Natural killer cell (primary cell): Measurements from ENCODE around the gene SLC7A4. TPM values are rescaled to one million over a fixed set of nuclear protein-coding genes. Genes with fewer than 3 reads are reported as not detected.

Source experiments
- ATAC-seq, 3 donors: fragments of 150-1000 bp in 2 of 3; fragments of 200-7000 bp in 1 of 3; cut with Tn5 transposase; 1 replicate in 1 of 3; 2 replicates in 2 of 3; pipeline ENCODE4 v1.10.0; 2021; ENCODE audit warnings: mild to moderate bottlenecking in 2 of 3, moderate library complexity in 2 of 3
- DNase-seq, 2 donors: peaks; one replicate each; pipeline versions ENCODE4 v3.0.0 to v3.0.0-alpha.2; 2013 to 2021; ENCODE audit warnings: mixed read lengths in 1 of 2
- H3K27ac ChIP-seq: one replicate; pipeline ENCODE4 v1.5.1; 2013; ENCODE audit warnings: mild to moderate bottlenecking, low read length
- H3K27me3 ChIP-seq: one replicate; pipeline ENCODE4 v1.6.1; 2013; ENCODE audit warnings: low read length; ENCODE audit not compliant: control insufficient read depth, insufficient read depth
- H3K36me3 ChIP-seq: one replicate; pipeline ENCODE4 v1.6.1; 2013; ENCODE audit warnings: low read length; ENCODE audit not compliant: control insufficient read depth, insufficient read depth
- H3K4me1 ChIP-seq: one replicate; pipeline ENCODE4 v1.6.1; 2013; ENCODE audit warnings: low read length; ENCODE audit not compliant: control insufficient read depth, insufficient read depth
- H3K4me3 ChIP-seq: one replicate; pipeline ENCODE4 v1.5.1; 2013; ENCODE audit warnings: low read length
- H3K9me3 ChIP-seq: one replicate; pipeline ENCODE4 v1.6.1; 2013; ENCODE audit warnings: low read length; ENCODE audit not compliant: control insufficient read depth, insufficient read depth
- H3K27ac Mint-ChIP-seq, 2 donors: one replicate each; pipeline ENCODE4 v1.8.0; 2022; ENCODE audit warnings: mild to moderate bottlenecking in 2 of 2, mixed read lengths in 2 of 2, moderate library complexity in 1 of 2
- H3K27me3 Mint-ChIP-seq, 2 donors: one replicate each; pipeline ENCODE4 v1.8.0; 2022; ENCODE audit warnings: low read depth in 2 of 2, mixed read lengths in 2 of 2
- H3K36me3 Mint-ChIP-seq: one replicate; pipeline ENCODE4 v1.8.0; 2022; ENCODE audit warnings: mixed read lengths
- H3K4me1 Mint-ChIP-seq, 2 donors: one replicate each; pipeline ENCODE4 v1.8.0; 2022; ENCODE audit warnings: mixed read lengths in 2 of 2
- H3K4me3 Mint-ChIP-seq: one replicate; pipeline ENCODE4 v1.8.0; 2022; ENCODE audit warnings: mild to moderate bottlenecking, moderate library complexity, mixed read lengths
- H3K9me3 Mint-ChIP-seq, 2 donors: one replicate each; pipeline ENCODE4 v1.8.0; 2022; ENCODE audit warnings: mixed read lengths in 2 of 2
- CTCF ChIP-seq: fragments of 200-600 bp; IDR thresholded peaks from one replicate; pipeline ENCODE4 v1.8.0; 2022; ENCODE audit warnings: antibody characterized with exemption
- WGBS: methylation state at CpG from one replicate; pipeline ENCODE4 v1.1.7; 2013; ENCODE audit warnings: missing lambda C conversion rate; ENCODE audit not compliant: insufficient coverage; 5-methylcytosine and 5-hydroxymethylcytosine counted together
- intact Hi-C: fragments of 100-400 bp; cut with micrococcal nuclease; formaldehyde crosslinking; loops from one replicate; pipeline ENCODE4 v1.14.2; 2022
- total RNA-seq, 4 donors: library from RNA; stranded (reverse); fragments of 120-200 nt in 1 of 4; gene quantifications; one replicate each; pipeline versions ENCODE4 v1.2.3 to v1.2.4, GENCODE V29; 2013 to 2022

The SLC7A4 gene
- total RNA-seq, 3 donors from 2014 or later (not counting 1 experiment from before 2014, with no cell fraction given) = not detected

- Mint-ChIP-seq H3K27ac (peak overlapping the region; percentile 80 to 92), H3K4me1 (peaks cover 27 to 46% of the 10 kb centered on the region in 2 donors), H3K36me3 (no peaks in the 10 kb centered on the region), H3K4me3 (peak overlapping the region; percentile 92), H3K27me3 (no peaks in the 10 kb centered on the region), H3K9me3 (peaks cover 2 to 3% of the 10 kb centered on the region in 2 donors)
- peaks cover 2% of the 10 kb centered on the region for H3K36me3 ChIP-seq
- peaks cover 32% of the 10 kb centered on the region for H3K4me1 ChIP-seq
- no peak for TF ChIP-seq CTCF
- peak overlapping the region; percentile 78 for H3K4me3 ChIP-seq
- peaks cover 6% of the 10 kb centered on the region for H3K9me3 ChIP-seq
- H3K27ac ChIP-seq = peak overlapping the region; percentile 77
- 77% methylated on average over 10 of the region's 10 CpGs for WGBS
- ATAC-seq = no peak
- intact Hi-C loops = loop anchor here (2.0 kb wide), 1 partner anchor 54 kb away; no protein-coding TSS in a partner anchor
- no peak for DNase-seq
- no peaks in the 10 kb centered on the region for H3K27me3 ChIP-seq
These were observed 51.2 kb downstream of the SLC7A4 start for GRCh38 chr22:20980938-20981722.

- peaks cover 2 to 3% of the 10 kb centered on the region in 2 donors for H3K9me3 Mint-ChIP-seq
- ATAC-seq (no peak), DNase-seq (no peak)
- H3K4me1 Mint-ChIP-seq = peaks cover 27 to 46% of the 10 kb centered on the region in 2 donors
- peaks cover 32% of the 10 kb centered on the region for H3K4me1 ChIP-seq
- no peak overlapping the region for H3K27ac ChIP-seq
- no peaks in the 10 kb centered on the region for H3K36me3 Mint-ChIP-seq
- no peaks in the 10 kb centered on the region for H3K27me3 ChIP-seq
- H3K4me3 Mint-ChIP-seq = peak overlapping the region; percentile 25
- 99% methylated on average over 4 of the region's 4 CpGs for WGBS
- peaks cover under 1% of the 10 kb centered on the region for H3K36me3 ChIP-seq
- no peak overlapping the region for H3K4me3 ChIP-seq
- H3K27me3 Mint-ChIP-seq = no peaks in the 10 kb centered on the region
- no peak for TF ChIP-seq CTCF
- intact Hi-C loops = loop anchor here (2.0 kb wide), 1 partner anchor 54 kb away; no protein-coding TSS in a partner anchor
- H3K27ac Mint-ChIP-seq = peak overlapping the region in 1 of 2 donors; percentile 92
- H3K9me3 ChIP-seq = peaks cover 6% of the 10 kb centered on the region
These were observed 51.8 kb downstream of the SLC7A4 start for GRCh38 chr22:20980523-20980922.

- Histone ChIP-seq H3K36me3 (no peaks in the 10 kb centered on the region), H3K9me3 (peaks cover 6% of the 10 kb centered on the region), H3K4me1 (peaks cover 32% of the 10 kb centered on the region), H3K27ac (no peak overlapping the region), H3K27me3 (no peaks in the 10 kb centered on the region), H3K4me3 (no peak overlapping the region)
- Mint-ChIP-seq H3K36me3 (no peaks in the 10 kb centered on the region), H3K4me3 (peak overlapping the region; percentile 30), H3K4me1 (peaks cover 27 to 46% of the 10 kb centered on the region in 2 donors), H3K27me3 (no peaks in the 10 kb centered on the region), H3K9me3 (peaks cover 2 to 3% of the 10 kb centered on the region in 2 donors), H3K27ac (peak overlapping the region; percentile 77 to 92)
- DNase-seq = no peak
- no peak for TF ChIP-seq CTCF
- 80% methylated on average over 12 of the region's 13 CpGs for WGBS
- intact Hi-C loops = loop anchor here (2.0 kb wide), 1 partner anchor 53 kb away; no protein-coding TSS in a partner anchor
- no peak for ATAC-seq
These were observed 52.4 kb downstream of the SLC7A4 start for GRCh38 chr22:20979940-20980453.
